ENCODE results near the gene ZBTB21.
A peak's percentile ranks its signal among the peaks of the same experiment; 100 is the strongest.
"Not testable (repeated sequence)": the region's sequence is repeated elsewhere in the genome, so short reads cannot be mapped to it uniquely, and the experiment has no call there.

ZBTB21 gene

GRCh38 chr21:42016364-42016985, 6.3 kb upstream of the ZBTB21 start:
- DNase-seq, result no peak

- no peak for DNase-seq
Observed at GRCh38 chr21:42013931-42014330, 3.8 kb upstream of the ZBTB21 start.

- DNase-seq, result no peak
Observed at GRCh38 chr21:42013376-42013775, 3.2 kb upstream of the ZBTB21 start.

GRCh38 chr21:42012763-42013329, 2.7 kb upstream of the ZBTB21 start:
- DNase-seq, result no peak

GRCh38 chr21:42012344-42012743, 2.2 kb upstream of the ZBTB21 start:
- no peak for DNase-seq

GRCh38 chr21:42010507-42011495, 641 bp upstream of the ZBTB21 start:
- peak in 2 of 4 experiments; percentile 11 to 28 for DNase-seq

- DNase-seq, result peak in 2 of 4 experiments; percentile 32 to 37
Observed at GRCh38 chr21:42009018-42009830, 936 bp downstream of the ZBTB21 start.

- DNase-seq, result no peak
Observed at GRCh38 chr21:42007356-42007940, 2.7 kb downstream of the ZBTB21 start.

- DNase-seq, result no peak
Observed at GRCh38 chr21:42006765-42007164, 3.4 kb downstream of the ZBTB21 start.

GRCh38 chr21:42004406-42005199, 5.6 kb downstream of the ZBTB21 start:
- no peak for DNase-seq

GRCh38 chr21:42003051-42003461, 7.1 kb downstream of the ZBTB21 start:
- no peak for DNase-seq

- DNase-seq, result peak in 1 of 4 experiments; percentile 20
Observed at GRCh38 chr21:42002421-42002958, 7.7 kb downstream of the ZBTB21 start.

- no peak for DNase-seq
Observed at GRCh38 chr21:42001781-42002180, 8.4 kb downstream of the ZBTB21 start.

GRCh38 chr21:42000908-42001307, 9.3 kb downstream of the ZBTB21 start:
- no peak for DNase-seq

GRCh38 chr21:41997657-41998056, 12.5 kb downstream of the ZBTB21 start:
- DNase-seq, result no peak

GRCh38 chr21:41995577-41995976, 14.6 kb downstream of the ZBTB21 start:
- no peak for DNase-seq

- not testable (repeated sequence) for DNase-seq
Observed at GRCh38 chr21:41994613-41995012, 15.5 kb downstream of the ZBTB21 start.

- no peak for DNase-seq
Observed at GRCh38 chr21:41993744-41994143, 16.4 kb downstream of the ZBTB21 start.

- DNase-seq, result no peak
Observed at GRCh38 chr21:41992576-41992975, 17.6 kb downstream of the ZBTB21 start.

- no peak for DNase-seq
Observed at GRCh38 chr21:41991659-41992058, 18.5 kb downstream of the ZBTB21 start.

GRCh38 chr21:41989698-41990097, 20.5 kb downstream of the ZBTB21 start:
- no peak for DNase-seq
